Measurements from ENCODE around the gene COL2A1.
A peak's percentile ranks its signal among the peaks of the same experiment; 100 is the strongest.

Gene COL2A1

DNA sequence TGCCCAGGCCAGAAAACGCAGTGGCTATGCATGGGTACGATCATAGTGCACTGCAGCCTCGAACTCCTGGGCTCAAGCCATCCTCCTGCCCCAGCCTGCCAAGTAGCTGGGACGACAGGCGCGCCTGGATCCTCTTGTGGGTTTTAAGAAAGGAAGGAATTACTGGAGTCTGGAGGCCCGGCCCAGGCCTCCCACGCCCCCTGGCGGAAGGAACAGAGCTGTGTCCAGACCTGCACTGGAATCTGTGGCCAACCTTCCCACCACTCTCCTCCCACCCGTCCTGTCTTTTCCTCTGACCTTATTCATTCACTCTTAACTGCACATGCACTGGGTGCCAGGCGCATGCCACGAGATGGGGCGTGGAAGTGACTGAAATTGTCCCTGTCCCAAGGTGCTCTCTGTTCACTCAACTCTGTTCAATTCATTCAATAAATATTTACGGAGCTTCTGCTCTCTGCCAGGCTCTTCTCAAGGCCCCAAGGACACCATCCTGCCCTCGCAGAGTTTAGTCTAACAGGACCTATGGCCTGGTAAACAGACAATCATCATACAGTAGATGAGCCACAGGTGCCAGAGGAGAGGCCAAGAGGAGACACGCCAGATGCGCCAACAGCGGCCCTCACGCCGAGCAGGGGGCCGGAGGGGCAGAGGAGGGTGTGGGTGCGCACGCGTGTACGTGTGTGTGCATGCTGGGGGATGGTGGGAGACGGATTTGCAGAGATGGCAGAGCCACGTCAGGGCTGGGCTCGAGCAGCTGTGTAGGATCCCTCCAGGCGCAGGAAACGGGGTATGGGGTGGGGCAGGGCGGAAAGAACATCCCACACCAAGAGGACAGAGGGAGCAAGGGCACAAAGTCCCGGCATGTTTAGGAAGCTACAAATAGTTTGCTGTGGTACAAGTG lies 54.6 kb downstream of the COL2A1 start:
- H3K27me3 Mint-ChIP-seq (ENCODE audit: low read depth), result peaks cover 14% of the 10 kb centered on the region
- no peaks in the 10 kb centered on the region for H3K9me3 Mint-ChIP-seq
- no peak overlapping the region for H3K4me3 Mint-ChIP-seq
- H3K27ac Mint-ChIP-seq, result peak overlapping the region; percentile 40 to 54 (median 41)
- H3K4me1 Mint-ChIP-seq, result peaks cover 55% of the 10 kb centered on the region
- TF ChIP-seq, protein P1, sequence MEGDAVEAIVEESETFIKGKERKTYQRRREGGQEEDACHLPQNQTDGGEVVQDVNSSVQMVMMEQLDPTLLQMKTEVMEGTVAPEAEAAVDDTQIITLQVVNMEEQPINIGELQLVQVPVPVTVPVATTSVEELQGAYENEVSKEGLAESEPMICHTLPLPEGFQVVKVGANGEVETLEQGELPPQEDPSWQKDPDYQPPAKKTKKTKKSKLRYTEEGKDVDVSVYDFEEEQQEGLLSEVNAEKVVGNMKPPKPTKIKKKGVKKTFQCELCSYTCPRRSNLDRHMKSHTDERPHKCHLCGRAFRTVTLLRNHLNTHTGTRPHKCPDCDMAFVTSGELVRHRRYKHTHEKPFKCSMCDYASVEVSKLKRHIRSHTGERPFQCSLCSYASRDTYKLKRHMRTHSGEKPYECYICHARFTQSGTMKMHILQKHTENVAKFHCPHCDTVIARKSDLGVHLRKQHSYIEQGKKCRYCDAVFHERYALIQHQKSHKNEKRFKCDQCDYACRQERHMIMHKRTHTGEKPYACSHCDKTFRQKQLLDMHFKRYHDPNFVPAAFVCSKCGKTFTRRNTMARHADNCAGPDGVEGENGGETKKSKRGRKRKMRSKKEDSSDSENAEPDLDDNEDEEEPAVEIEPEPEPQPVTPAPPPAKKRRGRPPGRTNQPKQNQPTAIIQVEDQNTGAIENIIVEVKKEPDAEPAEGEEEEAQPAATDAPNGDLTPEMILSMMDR (IDR thresholded peaks at IDR 0.05; ENCODE audit: unreplicated experiment in 3 of 3), result peak; percentile 82 to 89 (median 84)
- H3K36me3 Mint-ChIP-seq (ENCODE audit: low read depth), result no peaks in the 10 kb centered on the region

DNA sequence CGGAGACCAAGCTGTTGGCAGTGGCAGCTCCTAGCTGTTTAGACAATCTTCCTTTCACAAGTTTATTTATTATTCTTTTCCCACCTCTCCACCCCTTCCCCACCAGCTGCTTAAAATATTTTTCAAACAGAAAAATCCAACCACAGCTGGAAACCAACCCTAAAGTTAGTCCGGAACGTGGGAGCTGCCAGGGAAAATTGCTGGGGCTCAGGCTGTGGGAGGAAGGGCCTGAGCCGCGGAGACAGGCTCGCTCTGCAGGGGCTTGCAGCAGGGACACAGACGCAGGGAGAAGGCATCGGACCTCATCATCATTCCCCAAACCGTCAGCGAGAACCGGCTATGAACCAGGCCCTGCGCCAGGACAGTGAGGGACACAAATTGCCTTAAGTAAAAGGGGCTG lies 56.9 kb downstream of the COL2A1 start:
- Mint-ChIP-seq H3K27ac (peak overlapping the region; percentile 87 to 95 (median 94)), H3K27me3 (ENCODE audit: low read depth) (peaks cover 14% of the 10 kb centered on the region), H3K36me3 (ENCODE audit: low read depth) (no peaks in the 10 kb centered on the region), H3K4me1 (peaks cover 56% of the 10 kb centered on the region), H3K4me3 (peak overlapping the region; percentile 18 to 32 (median 21)), H3K9me3 (no peaks in the 10 kb centered on the region)
- TF ChIP-seq, protein P1 (IDR thresholded peaks at IDR 0.05; ENCODE audit: unreplicated experiment in 3 of 3), result no peak

- H3K27me3 Mint-ChIP-seq (ENCODE audit: low read depth), result peaks cover 14% of the 10 kb centered on the region
- no peaks in the 10 kb centered on the region for H3K36me3 Mint-ChIP-seq (ENCODE audit: low read depth)
- H3K27ac Mint-ChIP-seq, result peak overlapping the region; percentile 87 to 95 (median 94)
- no peaks in the 10 kb centered on the region for H3K9me3 Mint-ChIP-seq
- peaks cover 59% of the 10 kb centered on the region for H3K4me1 Mint-ChIP-seq
- TF ChIP-seq, protein P1 (IDR thresholded peaks at IDR 0.05; ENCODE audit: unreplicated experiment in 3 of 3), result no peak
- peak overlapping the region; percentile 18 to 37 (median 32) for H3K4me3 Mint-ChIP-seq
Observed at GRCh38 chr12:47946413-47947323, 57.6 kb downstream of the COL2A1 start.

- Mint-ChIP-seq H3K4me3 (no peak overlapping the region), H3K4me1 (peaks cover 63% of the 10 kb centered on the region), H3K36me3 (ENCODE audit: low read depth) (no peaks in the 10 kb centered on the region), H3K27me3 (ENCODE audit: low read depth) (peaks cover 14% of the 10 kb centered on the region), H3K27ac (peak overlapping the region in 1 of 3 experiments; percentile 26), H3K9me3 (no peaks in the 10 kb centered on the region)
- TF ChIP-seq, protein P1 (IDR thresholded peaks at IDR 0.05; ENCODE audit: unreplicated experiment in 3 of 3), result no peak
Observed at GRCh38 chr12:47945341-47945728, 58.9 kb downstream of the COL2A1 start.

DNA sequence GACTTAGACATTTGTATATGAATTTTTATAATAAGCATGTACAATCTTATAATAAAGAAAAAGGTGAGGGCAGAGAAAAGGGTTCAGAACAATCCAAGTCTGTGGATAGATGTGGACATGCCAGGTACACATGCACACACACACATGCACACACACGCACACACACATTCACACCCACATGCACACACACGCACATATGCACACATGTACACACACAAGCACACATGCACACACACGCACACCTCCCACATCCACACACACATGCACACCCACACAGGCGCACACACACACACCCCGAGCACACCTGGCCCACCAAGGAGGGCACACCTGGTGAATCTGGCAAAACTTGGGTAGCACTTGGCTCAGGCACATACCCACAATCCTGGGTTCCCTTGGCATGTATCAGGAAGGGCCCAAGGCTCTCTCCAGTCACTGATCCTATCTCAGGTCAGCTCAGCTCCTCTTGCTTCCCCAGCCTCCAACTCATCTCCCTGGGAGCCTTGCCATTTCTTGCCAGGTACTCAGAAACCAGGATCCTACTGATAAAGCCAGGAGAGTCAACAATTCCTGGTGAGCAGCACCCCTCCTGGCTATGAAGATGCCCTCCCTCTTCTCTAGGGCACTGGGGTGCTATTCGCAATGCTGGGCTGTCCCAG lies 59.5 kb downstream of the COL2A1 start:
- TF ChIP-seq, protein P1 (IDR thresholded peaks at IDR 0.05; ENCODE audit: unreplicated experiment in 3 of 3), result no peak
- peaks cover 62% of the 10 kb centered on the region for H3K4me1 Mint-ChIP-seq
- H3K36me3 Mint-ChIP-seq (ENCODE audit: low read depth), result no peaks in the 10 kb centered on the region
- no peaks in the 10 kb centered on the region for H3K9me3 Mint-ChIP-seq
- H3K27ac Mint-ChIP-seq, result peak overlapping the region in 1 of 3 experiments; percentile 26
- peaks cover 14% of the 10 kb centered on the region for H3K27me3 Mint-ChIP-seq (ENCODE audit: low read depth)
- no peak overlapping the region for H3K4me3 Mint-ChIP-seq

Measured in nephron (organoid).